Astrocyte of the spinal cord (primary cell): ENCODE data around the gene MRPL54.

Source experiments
- DNase-seq: peaks from one replicate; pipeline ENCODE4 v3.0.0; 2011; ENCODE audit warnings: low read depth, low spot score
- H3K4me3 ChIP-seq: 2 replicates; pipeline ENCODE4 v1.5.1; 2011; ENCODE audit warnings: low read depth, mild to moderate bottlenecking, low read length, moderate library complexity
- in situ Hi-C: cut with HindIII; loops from 2 replicates; pipeline ENCODE4 v1.10.0; 2017; ENCODE audit warnings: low sequenced_read_pairs
- TF ChIP-seq, protein P1 (sequence below): IDR thresholded peaks from 2 replicates; pipeline ENCODE4 v1.5.1; 2012; ENCODE audit warnings: low read depth, mild to moderate bottlenecking, low read length, inconsistent platforms

MRPL54 gene

DNA sequence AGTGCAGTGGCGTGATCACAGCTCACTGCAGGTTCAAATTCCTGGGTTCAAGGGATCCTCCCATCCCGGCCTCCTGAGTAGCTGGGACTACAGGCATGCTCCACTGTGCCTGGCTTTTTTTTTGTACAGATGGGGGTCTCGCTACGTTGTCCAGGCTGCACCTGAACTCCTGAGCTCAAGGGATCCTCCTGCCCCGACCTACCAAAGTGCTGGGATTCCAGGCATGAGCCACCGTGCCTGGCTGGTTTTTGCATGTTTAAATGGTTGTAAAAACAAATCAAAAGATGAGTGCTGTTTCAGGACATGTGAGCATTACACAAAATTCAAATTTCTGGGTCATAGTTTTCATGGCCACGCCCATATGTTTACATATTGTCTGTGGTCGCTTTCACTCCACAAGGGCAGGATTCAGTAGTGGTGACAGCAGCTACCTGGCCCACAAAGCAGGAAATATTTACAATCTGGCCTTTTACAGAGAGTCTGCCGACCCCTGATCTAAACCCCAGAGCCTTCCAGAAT lies 18.4 kb downstream of the MRPL54 start:
- TF ChIP-seq, protein P1, sequence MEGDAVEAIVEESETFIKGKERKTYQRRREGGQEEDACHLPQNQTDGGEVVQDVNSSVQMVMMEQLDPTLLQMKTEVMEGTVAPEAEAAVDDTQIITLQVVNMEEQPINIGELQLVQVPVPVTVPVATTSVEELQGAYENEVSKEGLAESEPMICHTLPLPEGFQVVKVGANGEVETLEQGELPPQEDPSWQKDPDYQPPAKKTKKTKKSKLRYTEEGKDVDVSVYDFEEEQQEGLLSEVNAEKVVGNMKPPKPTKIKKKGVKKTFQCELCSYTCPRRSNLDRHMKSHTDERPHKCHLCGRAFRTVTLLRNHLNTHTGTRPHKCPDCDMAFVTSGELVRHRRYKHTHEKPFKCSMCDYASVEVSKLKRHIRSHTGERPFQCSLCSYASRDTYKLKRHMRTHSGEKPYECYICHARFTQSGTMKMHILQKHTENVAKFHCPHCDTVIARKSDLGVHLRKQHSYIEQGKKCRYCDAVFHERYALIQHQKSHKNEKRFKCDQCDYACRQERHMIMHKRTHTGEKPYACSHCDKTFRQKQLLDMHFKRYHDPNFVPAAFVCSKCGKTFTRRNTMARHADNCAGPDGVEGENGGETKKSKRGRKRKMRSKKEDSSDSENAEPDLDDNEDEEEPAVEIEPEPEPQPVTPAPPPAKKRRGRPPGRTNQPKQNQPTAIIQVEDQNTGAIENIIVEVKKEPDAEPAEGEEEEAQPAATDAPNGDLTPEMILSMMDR, result no peak
- in situ Hi-C loops, result no loop called here
- no peak for DNase-seq
- H3K4me3 ChIP-seq, result no peak overlapping the region

DNA sequence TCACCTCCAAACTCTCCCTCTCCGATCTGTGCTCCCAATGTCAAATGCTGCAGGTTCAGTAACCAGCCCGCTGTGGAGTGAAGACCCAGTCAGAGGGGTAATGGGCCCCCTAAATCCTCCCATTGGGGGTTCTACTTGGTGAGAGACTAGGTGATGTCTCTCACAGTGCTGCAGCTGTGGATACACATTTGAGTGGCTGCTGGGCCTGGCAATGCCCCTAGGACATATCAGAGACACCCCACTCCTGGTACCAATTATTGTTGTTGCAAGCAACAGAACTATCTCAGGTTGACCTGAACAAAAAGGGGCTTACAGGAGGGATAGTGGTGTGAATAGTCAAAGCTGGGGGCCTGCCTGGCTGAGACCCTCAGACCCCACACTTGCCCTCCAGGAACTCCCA lies 19.1 kb downstream of the MRPL54 start:
- TF ChIP-seq, protein P1, result no peak
- no peak overlapping the region for H3K4me3 ChIP-seq
- in situ Hi-C loops, result no loop called here
- no peak for DNase-seq

DNA sequence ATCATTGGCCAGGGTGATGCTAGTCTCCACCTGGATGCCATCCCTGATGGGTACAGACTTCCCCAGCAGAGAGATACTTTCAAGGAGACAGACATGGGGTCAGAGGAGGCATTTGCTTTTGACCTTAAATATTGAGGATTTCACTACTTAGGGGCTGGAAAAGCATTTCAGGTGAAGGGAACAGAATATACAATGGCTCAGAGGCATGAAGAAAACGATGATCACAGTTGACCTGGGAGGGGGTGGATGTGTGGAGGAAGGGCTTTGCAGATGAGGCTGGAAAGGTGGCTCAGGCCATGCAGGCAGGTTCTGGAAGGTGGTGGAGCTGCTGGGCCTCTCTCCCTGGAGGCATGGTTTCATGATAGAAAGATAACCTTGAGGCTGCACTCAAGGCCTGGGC lies 19.8 kb downstream of the MRPL54 start:
- TF ChIP-seq, protein P1, result no peak
- DNase-seq, result no peak
- no peak overlapping the region for H3K4me3 ChIP-seq
- in situ Hi-C loops, result no loop called here

DNA sequence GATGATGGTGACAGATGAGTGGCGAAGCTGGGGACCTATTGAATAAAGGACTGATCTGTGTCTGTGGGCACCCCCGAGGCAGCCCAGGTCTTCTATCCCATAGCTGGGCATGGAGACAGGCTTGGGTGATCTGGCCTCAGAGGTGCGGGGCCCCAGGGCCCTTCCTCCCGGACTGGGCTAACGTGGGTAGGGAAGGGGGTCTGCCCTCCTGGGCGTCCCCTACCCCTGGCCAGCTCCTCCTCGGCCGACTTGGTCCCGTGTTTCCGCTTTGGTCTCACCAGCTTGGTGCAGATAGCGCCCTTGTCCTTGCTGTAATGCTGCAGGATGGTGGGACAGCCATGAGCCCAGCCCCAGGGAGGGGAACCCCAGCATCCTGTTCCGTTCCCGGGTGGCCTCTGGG lies 20.4 kb downstream of the MRPL54 start:
- no peak overlapping the region for H3K4me3 ChIP-seq
- TF ChIP-seq, protein P1, result no peak
- in situ Hi-C loops, result no loop called here
- DNase-seq, result no peak

DNA sequence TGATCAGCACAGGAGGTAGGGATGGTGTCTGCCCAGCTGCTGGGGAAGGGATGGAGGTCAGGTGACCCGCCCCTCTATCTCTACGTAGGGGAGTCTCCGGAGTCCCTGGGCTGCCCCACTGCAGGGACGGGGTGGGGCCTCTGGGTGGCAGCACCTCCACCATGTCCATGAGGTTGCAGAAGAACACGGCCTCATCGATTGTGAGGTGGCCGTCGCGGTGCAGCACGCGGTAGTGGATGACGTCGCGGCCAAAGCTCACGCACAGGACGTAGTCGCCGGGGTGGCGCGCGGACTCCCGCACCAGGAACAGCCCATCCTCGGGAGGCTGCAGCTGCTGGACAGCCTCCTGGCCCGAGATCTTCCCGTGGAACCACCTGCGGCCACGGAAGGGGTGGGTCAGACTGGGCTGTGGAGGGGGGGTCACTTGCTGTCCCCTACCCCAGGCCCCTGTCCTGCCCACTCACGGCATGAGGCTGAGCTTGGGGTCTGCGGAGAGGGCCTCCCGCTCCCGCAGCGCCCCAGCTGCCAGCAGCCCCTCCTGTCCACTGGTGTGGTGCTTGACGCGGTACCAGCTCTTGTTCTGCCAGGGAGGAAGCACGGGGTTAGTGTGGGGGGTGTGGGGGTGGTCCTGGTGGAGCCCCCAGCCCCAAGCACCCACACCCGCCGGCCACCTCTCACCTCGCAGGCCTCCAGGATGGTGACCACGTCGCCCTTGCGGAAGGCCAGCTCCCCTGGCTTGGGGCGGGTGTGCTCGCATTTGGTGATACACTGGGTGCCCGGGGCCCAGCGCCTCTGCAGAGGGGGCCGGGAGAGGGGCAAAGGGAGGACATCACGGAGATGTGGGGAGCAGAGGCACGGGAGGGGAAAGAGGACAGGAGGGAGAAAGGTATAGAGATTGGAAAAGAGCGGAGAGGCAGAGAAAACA lies 21.4 kb downstream of the MRPL54 start:
- H3K4me3 ChIP-seq, result no peak overlapping the region
- in situ Hi-C loops, result no loop called here
- no peak for DNase-seq
- TF ChIP-seq, protein P1, result peak; percentile 15

DNA sequence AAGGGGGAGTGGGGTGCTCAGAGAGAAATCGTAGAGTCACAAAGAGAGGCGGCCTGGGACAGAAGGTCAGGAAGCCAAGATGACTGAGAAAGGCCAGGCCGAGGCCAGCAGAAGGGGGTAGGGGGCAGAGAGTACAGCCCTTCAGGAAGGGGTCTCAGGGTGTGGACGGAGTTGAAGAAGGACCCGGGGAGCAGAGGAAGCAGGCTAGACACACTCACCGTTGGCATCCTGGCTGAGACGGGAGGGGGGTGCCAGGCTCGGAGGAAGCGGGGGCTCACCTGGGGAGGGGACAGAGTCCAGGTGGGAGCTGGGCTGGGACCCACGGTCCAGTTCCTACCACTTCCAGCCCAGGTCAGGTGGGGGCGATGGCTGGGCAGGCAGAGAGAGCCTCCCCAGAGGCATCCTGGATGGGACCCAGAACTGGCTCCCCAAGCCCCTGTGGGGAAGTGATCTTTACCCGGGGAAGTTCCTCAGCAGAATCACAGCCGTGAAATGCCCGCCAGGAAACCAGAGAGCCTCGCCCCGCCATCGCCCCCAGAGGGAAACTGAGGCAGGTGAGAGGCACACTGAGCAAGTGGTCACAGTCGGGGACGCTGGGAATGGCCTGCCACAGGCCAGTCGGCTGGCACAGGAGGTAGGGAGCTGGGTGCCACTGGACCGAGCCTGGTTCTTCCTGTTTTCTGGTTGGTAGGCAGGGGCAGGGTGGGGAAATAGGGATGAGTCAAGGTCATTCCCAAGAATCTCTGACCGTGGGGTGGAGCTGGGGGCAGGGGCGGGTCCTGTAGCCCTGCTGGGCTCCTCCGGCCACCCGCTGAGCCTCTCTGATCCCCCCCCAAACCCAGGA lies 22.3 kb downstream of the MRPL54 start:
- in situ Hi-C loops, result no loop called here
- TF ChIP-seq, protein P1, result no peak
- DNase-seq, result no peak
- H3K4me3 ChIP-seq, result no peak overlapping the region
